Measurements from ENCODE around the gene FZD7. TPM values are rescaled to one million over a fixed set of nuclear protein-coding genes. Genes with fewer than 3 reads are reported as not detected.

The FZD7 gene
- total RNA-seq, 1 experiment from 2014 or later: 41.4 TPM

- Histone ChIP-seq H3K9me3 (no peaks in the 10 kb centered on the region), H3K4me3 (ENCODE audit: low read depth, low read length) (no peak overlapping the region), H3K27me3 (replicated peaks; ENCODE audit: control insufficient read depth, insufficient read depth, low read length) (no peaks in the 10 kb centered on the region), H3K36me3 (ENCODE audit: control insufficient read depth, insufficient read depth, low read length) (no peaks in the 10 kb centered on the region), H3K4me1 (peaks cover 4% of the 10 kb centered on the region; the same call in 1 of the 2 replicates)
- TF ChIP-seq, protein P1, sequence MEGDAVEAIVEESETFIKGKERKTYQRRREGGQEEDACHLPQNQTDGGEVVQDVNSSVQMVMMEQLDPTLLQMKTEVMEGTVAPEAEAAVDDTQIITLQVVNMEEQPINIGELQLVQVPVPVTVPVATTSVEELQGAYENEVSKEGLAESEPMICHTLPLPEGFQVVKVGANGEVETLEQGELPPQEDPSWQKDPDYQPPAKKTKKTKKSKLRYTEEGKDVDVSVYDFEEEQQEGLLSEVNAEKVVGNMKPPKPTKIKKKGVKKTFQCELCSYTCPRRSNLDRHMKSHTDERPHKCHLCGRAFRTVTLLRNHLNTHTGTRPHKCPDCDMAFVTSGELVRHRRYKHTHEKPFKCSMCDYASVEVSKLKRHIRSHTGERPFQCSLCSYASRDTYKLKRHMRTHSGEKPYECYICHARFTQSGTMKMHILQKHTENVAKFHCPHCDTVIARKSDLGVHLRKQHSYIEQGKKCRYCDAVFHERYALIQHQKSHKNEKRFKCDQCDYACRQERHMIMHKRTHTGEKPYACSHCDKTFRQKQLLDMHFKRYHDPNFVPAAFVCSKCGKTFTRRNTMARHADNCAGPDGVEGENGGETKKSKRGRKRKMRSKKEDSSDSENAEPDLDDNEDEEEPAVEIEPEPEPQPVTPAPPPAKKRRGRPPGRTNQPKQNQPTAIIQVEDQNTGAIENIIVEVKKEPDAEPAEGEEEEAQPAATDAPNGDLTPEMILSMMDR (IDR thresholded peaks at IDR 0.05; ENCODE audit: insufficient read depth in 1 of 2, low read depth in 1 of 2, low read length in 1 of 2, severe bottlenecking in 1 of 2, unreplicated experiment in 1 of 2): no peak
- ChIA-PET CTCF (interaction anchor here (0.7 kb wide), 1 partner anchor 125 kb away, joined by 3 read pairs; no protein-coding TSS in a partner anchor), POLR2A (no interaction called here)
- DNase-seq: no peak
- Mint-ChIP-seq H3K4me3 (ENCODE audit: unreplicated experiment) (no peak overlapping the region), H3K27me3 (ENCODE audit: insufficient read depth, unreplicated experiment) (no peaks in the 10 kb centered on the region), H3K36me3 (ENCODE audit: insufficient read depth, unreplicated experiment) (peaks cover 5% of the 10 kb centered on the region), H3K27ac (ENCODE audit: unreplicated experiment) (peak overlapping the region; percentile 45), H3K9me3 (ENCODE audit: unreplicated experiment) (no peaks in the 10 kb centered on the region), H3K4me1 (ENCODE audit: low read depth, unreplicated experiment) (peaks cover 13% of the 10 kb centered on the region)
- no TSS peak for BruUV-seq (replicated peaks)
- intact Hi-C loops (cut with micrococcal nuclease; ENCODE audit: unreplicated experiment): no loop called here
Observed at GRCh38 chr2:201985728-201986462, 47.8 kb upstream of the FZD7 start.

- ChIA-PET POLR2A (no interaction called here), CTCF (interaction anchor here (0.7 kb wide), 1 partner anchor 125 kb away, joined by 3 read pairs; no protein-coding TSS in a partner anchor)
- no peaks in the 10 kb centered on the region for H3K27me3 ChIP-seq (replicated peaks; ENCODE audit: control insufficient read depth, insufficient read depth, low read length)
- TF ChIP-seq, protein P1 (IDR thresholded peaks at IDR 0.05; ENCODE audit: insufficient read depth in 1 of 2, low read depth in 1 of 2, low read length in 1 of 2, severe bottlenecking in 1 of 2, unreplicated experiment in 1 of 2): no peak
- Mint-ChIP-seq H3K27ac (ENCODE audit: unreplicated experiment) (no peak overlapping the region), H3K36me3 (ENCODE audit: insufficient read depth, unreplicated experiment) (peaks cover 5% of the 10 kb centered on the region), H3K4me1 (ENCODE audit: low read depth, unreplicated experiment) (peaks cover 13% of the 10 kb centered on the region), H3K4me3 (ENCODE audit: unreplicated experiment) (no peak overlapping the region), H3K27me3 (ENCODE audit: insufficient read depth, unreplicated experiment) (no peaks in the 10 kb centered on the region), H3K9me3 (ENCODE audit: unreplicated experiment) (no peaks in the 10 kb centered on the region)
- BruUV-seq (replicated peaks): no TSS peak
- no peaks in the 10 kb centered on the region for H3K9me3 ChIP-seq
- intact Hi-C loops (cut with micrococcal nuclease; ENCODE audit: unreplicated experiment): no loop called here
- H3K4me1 ChIP-seq: peaks cover 4% of the 10 kb centered on the region; the same call in 1 of the 2 replicates
- H3K36me3 ChIP-seq (ENCODE audit: control insufficient read depth, insufficient read depth, low read length): no peaks in the 10 kb centered on the region
- DNase-seq: no peak
- H3K4me3 ChIP-seq (ENCODE audit: low read depth, low read length): no peak overlapping the region
Observed at GRCh38 chr2:201986463-201986735, 47.3 kb upstream of the FZD7 start.

- Mint-ChIP-seq H3K27ac (ENCODE audit: unreplicated experiment) (no peak overlapping the region), H3K27me3 (ENCODE audit: insufficient read depth, unreplicated experiment) (no peaks in the 10 kb centered on the region), H3K9me3 (ENCODE audit: unreplicated experiment) (peaks cover 6% of the 10 kb centered on the region), H3K36me3 (ENCODE audit: insufficient read depth, unreplicated experiment) (peaks cover 5% of the 10 kb centered on the region), H3K4me1 (ENCODE audit: low read depth, unreplicated experiment) (peaks cover 18% of the 10 kb centered on the region), H3K4me3 (ENCODE audit: unreplicated experiment) (no peak overlapping the region)
- Histone ChIP-seq H3K4me3 (ENCODE audit: low read depth, low read length) (no peak overlapping the region), H3K9me3 (no peaks in the 10 kb centered on the region), H3K36me3 (ENCODE audit: control insufficient read depth, insufficient read depth, low read length) (no peaks in the 10 kb centered on the region), H3K27me3 (replicated peaks; ENCODE audit: control insufficient read depth, insufficient read depth, low read length) (no peaks in the 10 kb centered on the region), H3K4me1 (peaks cover 4% of the 10 kb centered on the region; the same call in 1 of the 2 replicates)
- DNase-seq: no peak
- CTCF ChIA-PET: no interaction called here
- POLR2A ChIA-PET: no interaction called here
- no TSS peak for BruUV-seq (replicated peaks)
- TF ChIP-seq, protein P1 (IDR thresholded peaks at IDR 0.05; ENCODE audit: insufficient read depth in 1 of 2, low read depth in 1 of 2, low read length in 1 of 2, severe bottlenecking in 1 of 2, unreplicated experiment in 1 of 2): no peak
- intact Hi-C loops (cut with micrococcal nuclease; ENCODE audit: unreplicated experiment): no loop called here
Observed at GRCh38 chr2:201987426-201987825, 46.2 kb upstream of the FZD7 start.

Data from Caco-2 (cell line).